NOMO-1 treated with dmso at 0.1 percent for 144 hours (cell line): ENCODE measurements around the gene NBEAL2.
A peak's percentile ranks its signal among the peaks of the same experiment; 100 is the strongest.

ENCODE experiments used
- DNase-seq: peaks from one replicate; lab custom pipeline; 2025; ENCODE audit not compliant: unreplicated experiment; lab: John Stamatoyannopoulos, UW

Gene NBEAL2

GRCh38 chr3:46943237-46944187 lies 36.0 kb upstream of the NBEAL2 start:
- no peak for DNase-seq

- no peak for DNase-seq
Observed at GRCh38 chr3:46944191-46944590, 35.3 kb upstream of the NBEAL2 start.

GRCh38 chr3:46946416-46946815 lies 33.0 kb upstream of the NBEAL2 start:
- DNase-seq, result no peak

GRCh38 chr3:46946856-46947545 lies 32.5 kb upstream of the NBEAL2 start:
- DNase-seq, result no peak

GRCh38 chr3:46947546-46947901 lies 31.9 kb upstream of the NBEAL2 start:
- DNase-seq, result no peak

GRCh38 chr3:46947981-46948791 lies 31.3 kb upstream of the NBEAL2 start:
- peak; percentile 40 for DNase-seq

GRCh38 chr3:46948830-46949671 lies 30.4 kb upstream of the NBEAL2 start:
- peak; percentile 18 for DNase-seq

GRCh38 chr3:46950177-46950576 lies 29.3 kb upstream of the NBEAL2 start:
- DNase-seq, result no peak

- DNase-seq, result no peak
Observed at GRCh38 chr3:46950650-46951241, 28.7 kb upstream of the NBEAL2 start.

GRCh38 chr3:46952813-46953212 lies 26.7 kb upstream of the NBEAL2 start:
- no peak for DNase-seq

- DNase-seq, result peak; percentile 81
Observed at GRCh38 chr3:46953234-46954010, 26.0 kb upstream of the NBEAL2 start.

- DNase-seq, result no peak
Observed at GRCh38 chr3:46954178-46954577, 25.3 kb upstream of the NBEAL2 start.

GRCh38 chr3:46955157-46955556 lies 24.3 kb upstream of the NBEAL2 start:
- DNase-seq, result no peak

- DNase-seq, result no peak
Observed at GRCh38 chr3:46955801-46956259, 23.6 kb upstream of the NBEAL2 start.

- DNase-seq, result no peak
Observed at GRCh38 chr3:46957092-46957820, 22.2 kb upstream of the NBEAL2 start.

GRCh38 chr3:46958467-46959160 lies 20.9 kb upstream of the NBEAL2 start:
- no peak for DNase-seq

- no peak for DNase-seq
Observed at GRCh38 chr3:46959161-46959511, 20.3 kb upstream of the NBEAL2 start.

- DNase-seq, result no peak
Observed at GRCh38 chr3:46960081-46960701, 19.3 kb upstream of the NBEAL2 start.
